H1 (cell line): ENCODE measurements around the gene PLA2G4A. TPM values are rescaled to one million over a fixed set of nuclear protein-coding genes. Genes with fewer than 3 reads are reported as not detected.

Source experiments
- CHD2 ChIP-seq: IDR thresholded peaks from 2 replicates; pipeline ENCODE4 v1.6.1; 2012; ENCODE audit warnings: low read length, improper control_type of control experiment
- RBBP5 ChIP-seq: IDR thresholded peaks from 2 replicates; pipeline ENCODE4 v1.7.1; 2012; ENCODE audit warnings: low read depth, mild to moderate bottlenecking, inconsistent platforms, low read length, moderate library complexity, borderline replicate concordance
- TBP ChIP-seq: IDR thresholded peaks from 2 replicates; pipeline ENCODE4 v1.6.1; 2011; ENCODE audit warnings: low read depth, low read length, improper control_type of control experiment
- polyA plus RNA-seq, 7 experiments: library from polyadenylated mRNA; depleted of rRNA in 3 of 7; stranded (reverse) in 5 of 7; unstranded in 2 of 7; fragments of >200 nt in 5 of 7; fragments of 200-250 nt in 2 of 7; gene quantifications; 1 replicate in 5 of 7; 2 replicates in 1 of 7; 4 replicates in 1 of 7; pipeline versions ENCODE4 v1.2.1 to v1.2.3, GENCODE V29; 2011 to 2013; ENCODE audit warnings: missing spikeins in 2 of 7, mixed read lengths in 2 of 7
- total RNA-seq: library from RNA; stranded (reverse); fragmentation: NEBNext Ultra II Directional; extraction: Animal tissue kit (Norgen Biotek cat#: 25700); gene quantifications from 2 replicates; pipeline ENCODE4 v1.2.1, GENCODE V29; 2021
- TF ChIP-seq, protein P1 (sequence below), 3 experiments: IDR thresholded peaks; 1 replicate in 2 of 3; 2 replicates in 1 of 3; pipeline versions ENCODE4 v1.5.1 to v1.6.1; 2011; ENCODE audit warnings: low read length in 3 of 3, mild to moderate bottlenecking in 3 of 3, inconsistent platforms in 2 of 3, low read depth in 1 of 3, moderate library complexity in 1 of 3; ENCODE audit not compliant: insufficient read depth in 1 of 3; ENCODE audit errors: control extremely low read depth in 1 of 3

PLA2G4A gene
- total and polyA plus RNA-seq, 2 of the 8 experiments (the other 6 are each of a cell fraction or from before 2014, with no cell fraction given), result 0.63 to 1.4 TPM

DNA sequence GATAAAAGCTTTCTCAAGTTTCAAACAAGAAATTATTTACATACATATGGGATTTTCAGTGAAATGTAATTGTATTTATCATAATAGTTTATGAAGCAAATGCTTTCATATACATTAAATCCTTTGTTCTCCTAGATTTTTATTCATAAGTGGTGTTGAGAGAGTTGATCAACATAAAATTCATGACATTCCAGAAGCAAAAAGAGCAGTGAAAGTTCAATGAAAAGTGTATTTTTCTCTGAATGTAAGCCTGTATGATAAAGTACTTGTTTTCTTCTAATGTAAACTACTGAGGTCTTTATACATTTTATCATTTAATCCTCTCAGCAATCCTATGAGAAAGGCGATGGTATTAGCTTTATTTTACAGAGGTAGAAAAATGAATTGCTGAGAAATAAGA lies 146.5 kb downstream of the PLA2G4A start (continued):
- TF ChIP-seq, protein P1, sequence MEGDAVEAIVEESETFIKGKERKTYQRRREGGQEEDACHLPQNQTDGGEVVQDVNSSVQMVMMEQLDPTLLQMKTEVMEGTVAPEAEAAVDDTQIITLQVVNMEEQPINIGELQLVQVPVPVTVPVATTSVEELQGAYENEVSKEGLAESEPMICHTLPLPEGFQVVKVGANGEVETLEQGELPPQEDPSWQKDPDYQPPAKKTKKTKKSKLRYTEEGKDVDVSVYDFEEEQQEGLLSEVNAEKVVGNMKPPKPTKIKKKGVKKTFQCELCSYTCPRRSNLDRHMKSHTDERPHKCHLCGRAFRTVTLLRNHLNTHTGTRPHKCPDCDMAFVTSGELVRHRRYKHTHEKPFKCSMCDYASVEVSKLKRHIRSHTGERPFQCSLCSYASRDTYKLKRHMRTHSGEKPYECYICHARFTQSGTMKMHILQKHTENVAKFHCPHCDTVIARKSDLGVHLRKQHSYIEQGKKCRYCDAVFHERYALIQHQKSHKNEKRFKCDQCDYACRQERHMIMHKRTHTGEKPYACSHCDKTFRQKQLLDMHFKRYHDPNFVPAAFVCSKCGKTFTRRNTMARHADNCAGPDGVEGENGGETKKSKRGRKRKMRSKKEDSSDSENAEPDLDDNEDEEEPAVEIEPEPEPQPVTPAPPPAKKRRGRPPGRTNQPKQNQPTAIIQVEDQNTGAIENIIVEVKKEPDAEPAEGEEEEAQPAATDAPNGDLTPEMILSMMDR (IDR thresholded peaks at IDR 0.05; ENCODE audit: control extremely low read depth in 1 of 3, insufficient read depth in 1 of 3, low read depth in 1 of 3, low read length in 3 of 3), result no peak
- TF ChIP-seq CHD2, result no peak
- no peak for TF ChIP-seq TBP
- no peak for TF ChIP-seq RBBP5
